Skeletal muscle cell (primary cell): Measurements from ENCODE around the gene EED.

Experiments used
- DNase-seq: peaks from one replicate; pipeline ENCODE4 v3.0.0-alpha.2; 2010; ENCODE audit warnings: low read depth
- H3K4me3 ChIP-seq: 2 replicates; pipeline ENCODE4 v1.5.1; 2011; ENCODE audit warnings: low read depth, mild to moderate bottlenecking, control low read depth, low read length, moderate library complexity

Gene EED

GRCh38 chr11:86245369-86246292 lies 1.1 kb downstream of the EED start:
- H3K4me3 ChIP-seq = peak overlapping the region; percentile 79
- no peak for DNase-seq

- no peak for DNase-seq
- H3K4me3 ChIP-seq = peak overlapping the region; percentile 79
These were observed 1.7 kb downstream of the EED start for GRCh38 chr11:86246293-86246675.

GRCh38 chr11:86247608-86248007 lies 3.1 kb downstream of the EED start:
- no peak overlapping the region for H3K4me3 ChIP-seq
- DNase-seq = no peak

GRCh38 chr11:86248609-86249008 lies 4.1 kb downstream of the EED start:
- no peak for DNase-seq
- no peak overlapping the region for H3K4me3 ChIP-seq

DNA sequence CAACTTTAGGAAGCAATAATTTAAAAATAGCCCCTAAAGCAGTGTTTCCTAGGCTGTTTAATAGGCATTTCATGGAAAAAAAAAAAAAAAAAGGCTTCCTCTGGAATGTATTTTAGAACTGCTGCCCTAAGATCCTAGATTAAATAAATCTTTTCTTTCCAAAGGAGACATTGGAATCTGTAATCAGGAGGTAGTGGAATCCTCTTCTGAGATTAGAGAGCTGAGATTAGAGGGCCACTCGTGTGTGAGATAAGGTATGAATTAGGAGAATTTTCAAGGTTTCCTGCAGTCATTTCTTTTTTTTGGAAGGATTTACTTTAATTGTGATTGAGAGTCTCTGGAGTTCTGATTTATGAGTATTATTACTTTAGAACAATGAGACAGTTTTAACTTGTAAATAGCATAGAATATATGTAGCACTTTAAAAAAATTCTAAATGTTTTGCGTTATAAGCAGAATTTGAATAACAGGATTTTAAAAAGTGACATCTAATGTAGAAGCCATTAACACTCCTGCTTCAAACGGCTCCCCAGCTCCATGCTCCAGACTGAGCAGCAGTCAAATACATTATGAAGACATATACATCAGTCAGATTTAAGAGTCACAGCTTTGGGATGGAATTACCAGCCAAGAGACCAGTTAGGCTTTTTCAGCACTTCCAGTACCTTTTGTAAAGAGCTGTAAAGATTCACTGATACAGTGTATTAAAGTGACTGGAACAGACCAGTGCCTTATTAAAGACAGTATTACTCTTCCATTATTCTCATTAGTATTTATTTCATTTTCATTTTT lies 5.0 kb downstream of the EED start:
- no peak overlapping the region for H3K4me3 ChIP-seq
- no peak for DNase-seq

- no peak overlapping the region for H3K4me3 ChIP-seq
- no peak for DNase-seq
These were observed 6.8 kb downstream of the EED start for GRCh38 chr11:86251345-86251744.

DNA sequence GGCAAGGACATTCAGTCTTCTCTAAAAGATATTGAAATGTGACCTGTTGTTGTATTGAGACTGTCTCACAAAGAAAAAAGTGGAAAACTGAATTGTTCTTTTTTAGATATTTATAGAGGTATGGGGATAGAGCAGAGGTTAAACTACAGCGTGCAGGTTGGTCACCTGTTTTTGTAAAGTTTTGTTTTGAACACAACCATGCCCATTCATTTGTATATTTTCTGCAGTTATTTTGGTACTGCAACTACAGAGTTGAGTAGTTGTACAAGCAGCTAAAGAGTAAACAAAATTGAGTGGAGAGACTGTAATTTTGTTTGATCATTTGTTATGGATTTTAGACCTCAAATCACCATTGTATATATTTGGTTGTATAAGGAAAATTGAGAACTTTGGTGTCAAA lies 11.3 kb downstream of the EED start:
- no peak overlapping the region for H3K4me3 ChIP-seq
- DNase-seq = no peak

DNA sequence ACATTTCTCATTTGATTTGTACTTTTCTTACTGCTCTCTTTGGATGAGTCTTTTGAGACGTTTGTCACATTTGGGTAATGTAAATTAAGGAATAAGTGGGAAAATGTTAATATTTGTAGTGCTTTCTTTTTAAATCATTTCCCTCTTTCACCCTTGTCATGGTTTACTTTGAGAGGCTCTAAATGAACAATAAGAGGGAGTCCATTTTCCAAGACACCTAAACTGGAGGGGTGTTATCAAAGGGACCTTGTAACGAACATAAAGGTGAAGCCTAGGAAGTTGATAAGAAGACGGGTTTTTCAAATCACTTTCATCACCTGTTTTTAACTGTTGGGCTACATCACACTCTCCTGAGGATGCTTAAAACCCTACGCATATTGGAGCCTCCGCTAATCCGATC lies 12.1 kb downstream of the EED start:
- DNase-seq = no peak
- H3K4me3 ChIP-seq = no peak overlapping the region

DNA sequence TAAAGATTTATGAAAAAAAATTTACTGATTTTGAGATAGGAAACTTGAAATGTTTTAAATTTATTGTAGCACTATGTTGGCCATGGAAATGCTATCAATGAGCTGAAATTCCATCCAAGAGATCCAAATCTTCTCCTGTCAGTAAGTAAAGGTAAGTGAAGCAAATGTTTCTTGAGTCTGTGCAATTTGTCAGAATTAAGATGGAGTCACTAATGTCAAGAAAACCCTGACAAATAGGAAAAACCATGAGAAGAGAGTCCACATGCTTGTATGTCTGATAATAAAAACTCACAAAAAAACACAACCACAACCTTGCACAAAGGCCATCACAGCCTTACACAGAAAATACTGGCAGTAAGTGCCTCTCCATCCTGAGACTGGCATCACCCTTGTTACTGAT lies 12.9 kb downstream of the EED start:
- no peak overlapping the region for H3K4me3 ChIP-seq
- DNase-seq = no peak

- no peak overlapping the region for H3K4me3 ChIP-seq
- DNase-seq = no peak
These were observed 15.2 kb downstream of the EED start for GRCh38 chr11:86259730-86260129.

GRCh38 chr11:86261328-86261727 lies 16.8 kb downstream of the EED start:
- DNase-seq = no peak

DNA sequence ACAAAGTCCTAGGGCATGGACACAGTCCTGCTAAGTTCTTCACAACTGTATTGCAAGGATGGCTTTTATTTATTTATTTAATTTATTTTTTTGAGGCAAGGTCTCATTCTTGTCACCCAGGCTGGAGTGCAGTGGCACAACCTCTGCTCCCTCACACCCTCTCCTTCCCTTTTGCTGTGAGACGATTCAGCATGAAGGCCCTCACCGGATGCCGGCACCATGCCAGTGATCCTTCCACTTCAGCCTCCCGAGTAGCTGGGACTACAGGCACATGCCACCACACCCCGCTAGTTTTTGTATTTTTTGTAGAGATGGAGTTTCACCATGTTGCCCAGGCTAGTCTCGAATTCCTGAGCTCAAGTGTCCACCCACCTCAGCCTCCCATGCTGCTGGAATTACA lies 17.8 kb downstream of the EED start:
- no peak overlapping the region for H3K4me3 ChIP-seq
- DNase-seq = no peak

More at GRCh38 chr11:86261328-86261727, 16.8 kb downstream of the EED start:
- no peak overlapping the region for H3K4me3 ChIP-seq

- no peak overlapping the region for H3K4me3 ChIP-seq
- no peak for DNase-seq
These were observed 20.1 kb downstream of the EED start for GRCh38 chr11:86264649-86265048.

DNA sequence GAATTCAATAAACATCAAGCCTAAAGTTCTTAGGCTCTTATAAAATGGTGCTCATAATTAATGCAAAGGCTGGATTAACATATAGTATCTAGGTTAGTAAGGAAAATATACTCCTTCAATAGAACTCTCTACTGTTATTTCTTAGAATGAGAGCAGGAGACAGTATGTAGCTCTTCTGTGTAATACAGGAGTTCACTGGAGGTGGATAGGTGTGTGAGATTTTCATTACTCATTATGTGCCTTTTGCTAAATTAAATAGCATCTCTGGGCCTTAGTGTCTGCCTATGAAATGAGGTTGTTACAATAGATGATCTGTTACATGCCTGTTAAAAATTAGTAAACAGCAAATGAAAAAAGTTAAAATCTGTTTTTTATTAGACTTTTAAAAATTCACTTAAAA lies 20.6 kb downstream of the EED start:
- no peak overlapping the region for H3K4me3 ChIP-seq
- DNase-seq = no peak

- H3K4me3 ChIP-seq = no peak overlapping the region
- DNase-seq = no peak
These were observed 25.1 kb downstream of the EED start for GRCh38 chr11:86269645-86270044.

GRCh38 chr11:86274503-86274902 lies 29.9 kb downstream of the EED start:
- no peak for DNase-seq
- H3K4me3 ChIP-seq = no peak overlapping the region

GRCh38 chr11:86274999-86275398 lies 30.4 kb downstream of the EED start:
- H3K4me3 ChIP-seq = no peak overlapping the region
- no peak for DNase-seq

- no peak for DNase-seq
These were observed 31.2 kb downstream of the EED start for GRCh38 chr11:86275493-86276370.

DNA sequence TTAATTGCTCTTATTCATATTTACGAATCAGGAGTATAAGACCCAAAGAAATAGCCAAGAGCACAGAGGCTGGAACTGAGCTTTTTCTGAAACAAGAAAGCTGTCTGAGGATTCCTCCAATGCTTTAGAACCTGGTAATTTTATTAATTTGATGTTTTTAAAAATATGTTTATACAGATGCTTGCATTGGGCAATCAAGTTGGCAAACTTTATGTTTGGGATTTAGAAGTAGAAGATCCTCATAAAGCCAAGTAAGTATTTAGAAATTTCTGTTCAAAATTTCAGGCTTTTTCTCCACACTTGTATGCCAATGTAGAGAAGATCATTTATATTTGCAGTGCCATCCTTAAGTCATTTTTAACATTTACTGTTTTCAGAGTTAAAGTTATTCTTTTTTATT lies 33.2 kb downstream of the EED start:
- no peak overlapping the region for H3K4me3 ChIP-seq
- DNase-seq = no peak

More at GRCh38 chr11:86275493-86276370, 31.2 kb downstream of the EED start:
- H3K4me3 ChIP-seq = no peak overlapping the region

GRCh38 chr11:86278226-86278625 lies 33.7 kb downstream of the EED start:
- no peak for DNase-seq
- H3K4me3 ChIP-seq = no peak overlapping the region
